ENCODE results near the gene KLRG1. TPM values are rescaled to one million over a fixed set of nuclear protein-coding genes. Genes with fewer than 3 reads are reported as not detected.

Gene KLRG1
- total and polyA plus RNA-seq, 4 donors = 0.95 to 2.8 (median 2.6) TPM

- H3K9me3 ChIP-seq (ENCODE audit: control insufficient read depth in 4 of 4, low read length in 3 of 4) = no peaks in the 10 kb centered on the region
- H3K4me3 ChIP-seq (ENCODE audit: low read depth in 1 of 3, low read length in 3 of 3) = peak overlapping the region in 1 of 3 donors; percentile 5
- no peak overlapping the region for H3K9ac ChIP-seq (ENCODE audit: low read depth in 1 of 2, low read length in 2 of 2)
- H3K27ac ChIP-seq (ENCODE audit: low read depth in 1 of 2, low read length in 2 of 2) = no peak overlapping the region
- H3K27me3 ChIP-seq (ENCODE audit: control insufficient read depth in 4 of 4, insufficient read depth in 4 of 4, low read length in 3 of 4) = no peaks in the 10 kb centered on the region
- no peak for DNase-seq (ENCODE audit: low spot score)
- H3K36me3 ChIP-seq (ENCODE audit: control insufficient read depth in 4 of 4, insufficient read depth in 3 of 4, low read depth in 1 of 4, low read length in 3 of 4) = peaks cover 7 to 29% (median 26%) of the 10 kb centered on the region in 4 donors
- TF ChIP-seq RAD21 (IDR thresholded peaks at IDR 0.05) (no peak), YY1 (IDR thresholded peaks at IDR 0.05) (no peak), NR2F2 (IDR thresholded peaks at IDR 0.05) (no peak), GABPA (IDR thresholded peaks at IDR 0.05 in 1 of 2, conservative IDR thresholded peaks at IDR 0.05 in 1 of 2) (no peak), JUND (IDR thresholded peaks at IDR 0.05) (no peak), ATF3 (IDR thresholded peaks at IDR 0.05) (no peak)
- TF ChIP-seq, protein P1, sequence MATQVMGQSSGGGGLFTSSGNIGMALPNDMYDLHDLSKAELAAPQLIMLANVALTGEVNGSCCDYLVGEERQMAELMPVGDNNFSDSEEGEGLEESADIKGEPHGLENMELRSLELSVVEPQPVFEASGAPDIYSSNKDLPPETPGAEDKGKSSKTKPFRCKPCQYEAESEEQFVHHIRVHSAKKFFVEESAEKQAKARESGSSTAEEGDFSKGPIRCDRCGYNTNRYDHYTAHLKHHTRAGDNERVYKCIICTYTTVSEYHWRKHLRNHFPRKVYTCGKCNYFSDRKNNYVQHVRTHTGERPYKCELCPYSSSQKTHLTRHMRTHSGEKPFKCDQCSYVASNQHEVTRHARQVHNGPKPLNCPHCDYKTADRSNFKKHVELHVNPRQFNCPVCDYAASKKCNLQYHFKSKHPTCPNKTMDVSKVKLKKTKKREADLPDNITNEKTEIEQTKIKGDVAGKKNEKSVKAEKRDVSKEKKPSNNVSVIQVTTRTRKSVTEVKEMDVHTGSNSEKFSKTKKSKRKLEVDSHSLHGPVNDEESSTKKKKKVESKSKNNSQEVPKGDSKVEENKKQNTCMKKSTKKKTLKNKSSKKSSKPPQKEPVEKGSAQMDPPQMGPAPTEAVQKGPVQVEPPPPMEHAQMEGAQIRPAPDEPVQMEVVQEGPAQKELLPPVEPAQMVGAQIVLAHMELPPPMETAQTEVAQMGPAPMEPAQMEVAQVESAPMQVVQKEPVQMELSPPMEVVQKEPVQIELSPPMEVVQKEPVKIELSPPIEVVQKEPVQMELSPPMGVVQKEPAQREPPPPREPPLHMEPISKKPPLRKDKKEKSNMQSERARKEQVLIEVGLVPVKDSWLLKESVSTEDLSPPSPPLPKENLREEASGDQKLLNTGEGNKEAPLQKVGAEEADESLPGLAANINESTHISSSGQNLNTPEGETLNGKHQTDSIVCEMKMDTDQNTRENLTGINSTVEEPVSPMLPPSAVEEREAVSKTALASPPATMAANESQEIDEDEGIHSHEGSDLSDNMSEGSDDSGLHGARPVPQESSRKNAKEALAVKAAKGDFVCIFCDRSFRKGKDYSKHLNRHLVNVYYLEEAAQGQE (IDR thresholded peaks at IDR 0.05) = no peak
- H3K4me1 ChIP-seq (ENCODE audit: control insufficient read depth in 4 of 4, insufficient read depth in 4 of 4, low read length in 3 of 4) = peaks cover 0 to 34% (median 26%) of the 10 kb centered on the region in 4 donors
These were observed 41.6 kb upstream of the KLRG1 start for GRCh38 chr12:8947737-8948136.

DNA sequence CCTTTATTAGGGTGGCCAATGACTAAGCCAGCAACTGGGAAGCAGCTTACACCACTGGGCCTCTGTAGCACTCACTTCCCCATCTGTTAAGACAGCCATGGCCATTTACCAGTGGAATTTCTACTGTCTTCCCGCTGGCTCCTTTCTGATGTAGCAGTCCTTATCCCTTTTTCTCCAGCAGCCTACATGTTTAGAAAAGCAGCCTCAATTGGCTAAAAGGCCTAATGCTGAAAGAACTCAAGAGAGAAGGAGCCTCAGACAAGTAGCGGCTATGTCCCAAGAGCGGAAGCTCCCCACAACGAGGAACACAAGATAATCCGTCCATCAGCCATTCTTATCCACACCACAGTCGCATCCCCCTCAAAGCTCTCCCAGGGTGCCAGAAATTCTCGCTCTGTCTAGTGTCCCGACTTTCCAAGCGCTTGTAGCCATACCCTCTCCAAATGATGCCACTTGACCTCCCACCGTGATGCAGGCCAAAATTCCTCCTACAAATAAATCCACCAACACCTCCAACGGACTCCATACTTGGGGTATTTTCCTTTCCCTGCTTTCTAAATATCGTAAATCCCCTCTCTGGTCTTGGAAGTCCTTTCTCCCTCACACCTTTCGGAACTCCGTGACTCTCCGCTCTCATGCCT lies 40.5 kb upstream of the KLRG1 start:
- no peaks in the 10 kb centered on the region for H3K27me3 ChIP-seq (ENCODE audit: control insufficient read depth in 4 of 4, insufficient read depth in 4 of 4, low read length in 3 of 4)
- peak overlapping the region; percentile 93 to 97 for H3K27ac ChIP-seq (ENCODE audit: low read depth in 1 of 2, low read length in 2 of 2)
- peaks cover 0 to 34% (median 26%) of the 10 kb centered on the region in 4 donors for H3K4me1 ChIP-seq (ENCODE audit: control insufficient read depth in 4 of 4, insufficient read depth in 4 of 4, low read length in 3 of 4)
- peak; percentile 38 for DNase-seq (ENCODE audit: low spot score)
- peak overlapping the region; percentile 69 to 95 for H3K9ac ChIP-seq (ENCODE audit: low read depth in 1 of 2, low read length in 2 of 2)
- TF ChIP-seq YY1 (IDR thresholded peaks at IDR 0.05) = peak; percentile 1
- TF ChIP-seq TAF1 (conservative IDR thresholded peaks at IDR 0.05) = no peak
- TF ChIP-seq, protein P2, sequence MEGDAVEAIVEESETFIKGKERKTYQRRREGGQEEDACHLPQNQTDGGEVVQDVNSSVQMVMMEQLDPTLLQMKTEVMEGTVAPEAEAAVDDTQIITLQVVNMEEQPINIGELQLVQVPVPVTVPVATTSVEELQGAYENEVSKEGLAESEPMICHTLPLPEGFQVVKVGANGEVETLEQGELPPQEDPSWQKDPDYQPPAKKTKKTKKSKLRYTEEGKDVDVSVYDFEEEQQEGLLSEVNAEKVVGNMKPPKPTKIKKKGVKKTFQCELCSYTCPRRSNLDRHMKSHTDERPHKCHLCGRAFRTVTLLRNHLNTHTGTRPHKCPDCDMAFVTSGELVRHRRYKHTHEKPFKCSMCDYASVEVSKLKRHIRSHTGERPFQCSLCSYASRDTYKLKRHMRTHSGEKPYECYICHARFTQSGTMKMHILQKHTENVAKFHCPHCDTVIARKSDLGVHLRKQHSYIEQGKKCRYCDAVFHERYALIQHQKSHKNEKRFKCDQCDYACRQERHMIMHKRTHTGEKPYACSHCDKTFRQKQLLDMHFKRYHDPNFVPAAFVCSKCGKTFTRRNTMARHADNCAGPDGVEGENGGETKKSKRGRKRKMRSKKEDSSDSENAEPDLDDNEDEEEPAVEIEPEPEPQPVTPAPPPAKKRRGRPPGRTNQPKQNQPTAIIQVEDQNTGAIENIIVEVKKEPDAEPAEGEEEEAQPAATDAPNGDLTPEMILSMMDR (IDR thresholded peaks at IDR 0.05; ENCODE audit: low read depth, low read length, missing input control) = no peak
- no peak for TF ChIP-seq RAD21 (IDR thresholded peaks at IDR 0.05)
- no peak for TF ChIP-seq HNF4A (conservative IDR thresholded peaks at IDR 0.05)
- 2% methylated on average over 15 of the region's 15 CpGs for WGBS
- peak overlapping the region; percentile 75 to 98 (median 81) for H3K4me3 ChIP-seq (ENCODE audit: low read depth in 1 of 3, low read length in 3 of 3)
- peaks cover 0 to 6% (median 3%) of the 10 kb centered on the region in 4 donors for H3K9me3 ChIP-seq (ENCODE audit: control insufficient read depth in 4 of 4, low read length in 3 of 4)
- peaks cover 5 to 19% (median 18%) of the 10 kb centered on the region in 4 donors for H3K36me3 ChIP-seq (ENCODE audit: control insufficient read depth in 4 of 4, insufficient read depth in 3 of 4, low read depth in 1 of 4, low read length in 3 of 4)

Data from liver (tissue), 9 donors.